Mesendoderm (in vitro differentiated cells): ENCODE measurements around the gene PRXL2A.

Experiments used
- DNase-seq: peaks from one replicate; pipeline ENCODE4 v3.0.0; 2013
- H2AK5ac ChIP-seq: 2 replicates; pipeline ENCODE4 v1.6.1; 2013; ENCODE audit warnings: low read length, inconsistent platforms
- H2BK120ac ChIP-seq: 2 replicates; pipeline ENCODE4 v1.6.1; 2013; ENCODE audit warnings: low read depth, mild to moderate bottlenecking, low read length, moderate library complexity, mixed read lengths
- H2BK15ac ChIP-seq: replicated peaks from 2 replicates; pipeline ENCODE4 v1.6.1; 2013; ENCODE audit warnings: low read depth, mild to moderate bottlenecking, moderate library complexity
- H2BK5ac ChIP-seq: 2 replicates; pipeline ENCODE4 v1.6.1; 2013; ENCODE audit warnings: low read length, inconsistent platforms
- H3K18ac ChIP-seq: 2 replicates; pipeline ENCODE4 v1.6.1; 2013; ENCODE audit warnings: mild to moderate bottlenecking, low read length, mixed read lengths
- H3K23ac ChIP-seq: one replicate; pipeline ENCODE4 v1.6.1; 2013; ENCODE audit warnings: low read length
- H3K27ac ChIP-seq: 2 replicates; pipeline ENCODE4 v1.5.1; 2013; ENCODE audit warnings: low read depth, mild to moderate bottlenecking, inconsistent platforms, low read length, moderate library complexity
- H3K27me3 ChIP-seq: 2 replicates; pipeline ENCODE4 v1.6.1; 2013; ENCODE audit warnings: low read length, control low read depth, mild to moderate bottlenecking, inconsistent platforms; ENCODE audit not compliant: insufficient read depth, poor library complexity
- H3K36me3 ChIP-seq: 2 replicates; pipeline ENCODE4 v1.6.1; 2013; ENCODE audit warnings: low read length, inconsistent platforms; ENCODE audit not compliant: control insufficient read depth, insufficient read depth
- H3K4ac ChIP-seq: one replicate; pipeline ENCODE4 v1.6.1; 2013; ENCODE audit warnings: low read depth, mild to moderate bottlenecking, low read length, moderate library complexity
- H3K4me1 ChIP-seq: 2 replicates; pipeline ENCODE4 v1.6.1; 2013; ENCODE audit warnings: low read depth, low read length, inconsistent platforms; ENCODE audit not compliant: control insufficient read depth
- H3K4me2 ChIP-seq: 2 replicates; pipeline ENCODE4 v1.6.1; 2013; ENCODE audit warnings: low read length
- H3K4me3 ChIP-seq: 2 replicates; pipeline ENCODE4 v1.5.1; 2013; ENCODE audit warnings: mild to moderate bottlenecking, low read length
- H3K56ac ChIP-seq: one replicate; pipeline ENCODE4 v1.6.1; 2013; ENCODE audit warnings: low read length
- H3K79me1 ChIP-seq: 2 replicates; pipeline ENCODE4 v1.6.1; 2013; ENCODE audit warnings: low read length, inconsistent platforms
- H3K79me2 ChIP-seq: 2 replicates; pipeline ENCODE4 v1.6.1; 2013; ENCODE audit warnings: mild to moderate bottlenecking, low read length; ENCODE audit not compliant: control insufficient read depth, insufficient read depth
- H3K9ac ChIP-seq: 2 replicates; pipeline ENCODE4 v1.6.1; 2013; ENCODE audit warnings: low read length, inconsistent platforms
- H4K5ac ChIP-seq: one replicate; pipeline ENCODE4 v1.6.1; 2013; ENCODE audit warnings: low read length
- H4K8ac ChIP-seq: one replicate; pipeline ENCODE4 v1.6.1; 2013; ENCODE audit warnings: low read depth, mild to moderate bottlenecking, control low read depth, low read length, moderate library complexity
- WGBS: extraction: QIAGEN DNeasy Blood & Tissue Kit; methylation state at CpG from one replicate; pipeline ENCODE4 v1.1.7; 2013; ENCODE audit warnings: low lambda C conversion rate, missing lambda C conversion rate; ENCODE audit not compliant: insufficient coverage; ENCODE audit errors: extremely low coverage; 5-methylcytosine and 5-hydroxymethylcytosine counted together

Gene PRXL2A

DNA sequence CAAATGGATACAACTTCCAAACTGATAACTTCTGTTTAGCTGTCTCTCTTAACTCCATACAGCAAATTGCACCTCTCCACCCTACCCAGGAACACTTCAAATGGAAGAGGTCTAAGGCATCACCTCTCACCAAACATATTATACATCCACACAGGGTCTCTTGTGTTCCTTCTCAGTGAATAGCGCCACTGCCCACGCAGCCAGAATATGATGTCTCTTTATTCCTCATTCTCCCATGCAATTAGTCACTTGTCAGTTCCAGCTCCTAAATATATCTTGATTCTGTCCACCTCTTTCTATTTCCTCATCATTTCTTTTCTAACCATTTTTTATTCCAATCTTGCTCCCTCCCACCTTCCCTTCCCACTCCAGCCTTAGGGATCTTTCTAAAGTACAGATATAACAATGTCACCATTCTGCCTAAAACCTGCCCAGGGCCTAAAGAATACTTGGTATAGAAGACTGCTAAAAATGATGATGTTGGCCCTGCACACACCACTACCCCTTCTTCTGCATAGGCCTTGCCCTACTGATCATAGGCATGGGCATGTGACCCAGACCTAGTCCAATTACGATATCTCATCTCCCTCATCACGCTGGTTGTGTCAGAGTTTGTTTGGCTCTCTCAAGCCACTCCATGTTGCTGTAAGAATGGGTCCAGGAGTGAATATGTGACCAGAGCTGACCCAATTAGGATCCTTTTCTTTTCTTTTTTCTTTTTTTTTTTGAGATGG, 40.0 kb downstream of the PRXL2A start:
- no peak overlapping the region for H4K8ac ChIP-seq
- H2BK120ac ChIP-seq, result no peak overlapping the region
- no CpG with 5 or more reads among the region's 4 CpGs for WGBS
- peaks cover 2% of the 10 kb centered on the region for H3K4me1 ChIP-seq
- no peak overlapping the region for H3K4me2 ChIP-seq
- H3K79me2 ChIP-seq, result no peaks in the 10 kb centered on the region
- H3K18ac ChIP-seq, result no peak overlapping the region
- no peak overlapping the region for H2AK5ac ChIP-seq
- no peak overlapping the region for H3K23ac ChIP-seq
- no peak overlapping the region for H2BK15ac ChIP-seq
- no peaks in the 10 kb centered on the region for H3K27me3 ChIP-seq
- no peak overlapping the region for H3K56ac ChIP-seq
- no peak overlapping the region for H3K9ac ChIP-seq
- H3K79me1 ChIP-seq, result no peaks in the 10 kb centered on the region
- no peak for DNase-seq
- H3K36me3 ChIP-seq, result no peaks in the 10 kb centered on the region
- H2BK5ac ChIP-seq, result no peak overlapping the region
- H3K4me3 ChIP-seq, result no peak overlapping the region
- H3K4ac ChIP-seq, result no peak overlapping the region
- H3K27ac ChIP-seq, result no peak overlapping the region
- no peak overlapping the region for H4K5ac ChIP-seq

DNA sequence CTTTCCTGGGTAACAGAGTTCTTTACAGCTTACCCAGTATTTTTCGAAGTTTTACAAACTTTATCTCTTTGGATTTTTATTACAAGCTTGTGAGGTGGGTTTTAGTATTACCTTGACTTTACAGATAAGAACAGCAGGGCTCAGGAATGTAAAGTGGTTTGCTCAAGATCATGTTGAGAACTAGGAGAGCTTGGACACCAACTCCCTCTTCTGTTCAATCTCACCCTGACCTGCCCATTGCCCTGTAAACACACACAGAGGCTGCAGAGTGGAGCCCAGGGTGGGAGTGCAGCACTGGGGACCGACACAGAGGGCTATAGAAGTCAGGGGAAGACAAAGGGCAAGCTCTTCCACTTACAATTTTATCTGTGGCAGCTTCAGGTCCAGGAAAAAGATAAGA, 41.2 kb downstream of the PRXL2A start:
- H3K4me2 ChIP-seq, result no peak overlapping the region
- no peaks in the 10 kb centered on the region for H3K36me3 ChIP-seq
- no peak overlapping the region for H4K5ac ChIP-seq
- no peak overlapping the region for H3K27ac ChIP-seq
- peak; percentile 55 for DNase-seq
- H3K79me1 ChIP-seq, result no peaks in the 10 kb centered on the region
- H3K23ac ChIP-seq, result no peak overlapping the region
- no peak overlapping the region for H2BK5ac ChIP-seq
- peaks cover 1% of the 10 kb centered on the region for H3K79me2 ChIP-seq
- no peak overlapping the region for H3K56ac ChIP-seq
- peaks cover 2% of the 10 kb centered on the region for H3K4me1 ChIP-seq
- no peak overlapping the region for H4K8ac ChIP-seq
- H2BK120ac ChIP-seq, result no peak overlapping the region
- H3K27me3 ChIP-seq, result no peaks in the 10 kb centered on the region
- H3K4ac ChIP-seq, result no peak overlapping the region
- H2BK15ac ChIP-seq, result no peak overlapping the region
- no peak overlapping the region for H3K18ac ChIP-seq
- H3K4me3 ChIP-seq, result no peak overlapping the region
- no peak overlapping the region for H2AK5ac ChIP-seq
- WGBS, result no CpG with 5 or more reads among the region's 2 CpGs
- no peak overlapping the region for H3K9ac ChIP-seq

DNA sequence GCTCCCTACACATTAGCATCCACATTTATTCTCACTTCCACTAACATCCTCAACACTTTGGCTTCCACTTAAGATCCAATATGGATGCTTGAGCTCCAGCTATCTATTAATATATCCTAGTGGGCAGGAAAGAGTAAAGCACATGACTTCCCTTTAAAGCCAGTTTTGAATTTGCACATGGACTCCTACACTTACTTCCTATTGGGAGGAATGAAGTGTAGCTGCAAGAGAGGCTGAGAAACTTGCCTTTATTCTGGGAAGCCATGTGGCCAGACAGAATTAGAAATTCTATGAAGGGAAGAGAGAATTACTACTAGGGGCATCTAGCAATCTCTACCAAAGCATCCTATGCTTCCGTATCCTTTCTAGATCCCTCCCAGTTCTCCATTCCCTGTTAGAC, 42.8 kb downstream of the PRXL2A start:
- Histone ChIP-seq H3K56ac (no peak overlapping the region), H3K79me2 (peaks cover 16% of the 10 kb centered on the region), H2AK5ac (no peak overlapping the region), H4K8ac (no peak overlapping the region), H2BK5ac (no peak overlapping the region), H3K27ac (no peak overlapping the region), H3K18ac (no peak overlapping the region), H3K4ac (no peak overlapping the region), H3K79me1 (peaks cover 8% of the 10 kb centered on the region), H3K23ac (no peak overlapping the region), H3K4me1 (peaks cover 7% of the 10 kb centered on the region), H3K4me2 (no peak overlapping the region), H4K5ac (no peak overlapping the region), H3K36me3 (no peaks in the 10 kb centered on the region), H2BK120ac (no peak overlapping the region), H2BK15ac (no peak overlapping the region), H3K4me3 (no peak overlapping the region), H3K9ac (no peak overlapping the region), H3K27me3 (no peaks in the 10 kb centered on the region)
- DNase-seq, result no peak
- WGBS, result no CpG with 5 or more reads among the region's 1 CpG

DNA sequence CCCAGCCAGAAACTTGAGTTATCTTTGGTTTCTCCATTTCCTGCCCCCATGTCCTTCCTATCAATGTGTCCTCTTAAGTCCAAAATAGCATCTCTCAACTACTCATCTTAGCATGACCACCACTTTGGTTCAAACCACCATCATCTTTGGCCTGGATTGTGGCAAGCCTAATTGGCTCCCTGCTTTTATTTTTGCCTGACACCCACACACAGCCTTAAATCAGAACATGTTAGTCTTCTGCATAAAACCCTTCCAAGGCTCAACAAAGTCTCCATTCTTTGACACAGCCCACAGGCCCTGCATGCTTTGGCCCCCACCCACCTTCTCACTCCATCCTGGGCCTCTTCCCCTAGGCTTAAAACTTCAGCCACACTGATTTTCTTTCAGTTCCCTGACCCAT, 43.7 kb downstream of the PRXL2A start:
- no peak overlapping the region for H3K56ac ChIP-seq
- peaks cover 10% of the 10 kb centered on the region for H3K79me1 ChIP-seq
- no peak overlapping the region for H3K4me3 ChIP-seq
- no peak overlapping the region for H2BK15ac ChIP-seq
- no peak overlapping the region for H2AK5ac ChIP-seq
- peak overlapping the region; percentile 32 for H3K23ac ChIP-seq
- peaks cover 24% of the 10 kb centered on the region for H3K79me2 ChIP-seq
- H2BK120ac ChIP-seq, result no peak overlapping the region
- peaks cover 9% of the 10 kb centered on the region for H3K4me1 ChIP-seq
- H4K5ac ChIP-seq, result no peak overlapping the region
- H3K18ac ChIP-seq, result no peak overlapping the region
- no peak overlapping the region for H3K27ac ChIP-seq
- H3K4me2 ChIP-seq, result no peak overlapping the region
- H3K36me3 ChIP-seq, result no peaks in the 10 kb centered on the region
- no peaks in the 10 kb centered on the region for H3K27me3 ChIP-seq
- no peak for DNase-seq
- H2BK5ac ChIP-seq, result no peak overlapping the region
- H4K8ac ChIP-seq, result no peak overlapping the region
- H3K4ac ChIP-seq, result no peak overlapping the region
- H3K9ac ChIP-seq, result no peak overlapping the region

DNA sequence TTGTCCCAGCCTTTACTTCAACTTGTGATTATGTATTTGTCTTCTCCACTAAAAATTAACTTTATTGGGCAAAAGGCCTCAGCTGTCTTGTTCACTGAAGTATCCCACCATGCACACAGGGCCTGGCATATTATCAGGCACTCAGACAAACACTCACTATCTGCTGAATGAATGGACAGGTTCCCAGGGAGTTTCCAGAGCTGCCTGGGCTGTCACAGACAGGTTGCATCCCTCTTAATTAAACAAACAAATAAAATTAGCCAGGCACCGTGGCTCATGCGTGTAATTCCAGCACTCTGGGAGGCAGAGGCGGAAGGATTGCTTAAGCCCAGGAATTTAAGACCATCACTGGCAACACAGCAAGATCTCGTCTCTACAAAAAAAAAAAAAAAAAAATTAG, 44.3 kb downstream of the PRXL2A start:
- H3K79me2 ChIP-seq, result peaks cover 29% of the 10 kb centered on the region
- no peaks in the 10 kb centered on the region for H3K36me3 ChIP-seq
- no peak overlapping the region for H4K8ac ChIP-seq
- H2BK120ac ChIP-seq, result no peak overlapping the region
- no CpG with 5 or more reads among the region's 4 CpGs for WGBS
- H3K4ac ChIP-seq, result no peak overlapping the region
- peaks cover 10% of the 10 kb centered on the region for H3K79me1 ChIP-seq
- no peak overlapping the region for H3K23ac ChIP-seq
- no peak overlapping the region for H3K4me3 ChIP-seq
- H3K18ac ChIP-seq, result no peak overlapping the region
- no peak overlapping the region for H4K5ac ChIP-seq
- H3K9ac ChIP-seq, result no peak overlapping the region
- no peak overlapping the region for H3K4me2 ChIP-seq
- no peak overlapping the region for H3K56ac ChIP-seq
- no peak for DNase-seq
- peaks cover 9% of the 10 kb centered on the region for H3K4me1 ChIP-seq
- H2BK15ac ChIP-seq, result no peak overlapping the region
- no peaks in the 10 kb centered on the region for H3K27me3 ChIP-seq
- no peak overlapping the region for H2BK5ac ChIP-seq
- no peak overlapping the region for H3K27ac ChIP-seq
- H2AK5ac ChIP-seq, result no peak overlapping the region
